Epidermal melanocyte (primary cell): Measurements from ENCODE around the gene TAPT1.
"Not testable (repeated sequence)": the region's sequence is repeated elsewhere in the genome, so short reads cannot be mapped to it uniquely, and the experiment has no call there.

Experiments
- DNase-seq: peaks from one replicate; pipeline ENCODE4 v3.0.0; 2011; ENCODE audit warnings: low spot score; ENCODE audit not compliant: insufficient read length

TAPT1 gene

GRCh38 chr4:16213121-16213520 is 13.2 kb downstream of the TAPT1 start:
- DNase-seq = no peak

DNA sequence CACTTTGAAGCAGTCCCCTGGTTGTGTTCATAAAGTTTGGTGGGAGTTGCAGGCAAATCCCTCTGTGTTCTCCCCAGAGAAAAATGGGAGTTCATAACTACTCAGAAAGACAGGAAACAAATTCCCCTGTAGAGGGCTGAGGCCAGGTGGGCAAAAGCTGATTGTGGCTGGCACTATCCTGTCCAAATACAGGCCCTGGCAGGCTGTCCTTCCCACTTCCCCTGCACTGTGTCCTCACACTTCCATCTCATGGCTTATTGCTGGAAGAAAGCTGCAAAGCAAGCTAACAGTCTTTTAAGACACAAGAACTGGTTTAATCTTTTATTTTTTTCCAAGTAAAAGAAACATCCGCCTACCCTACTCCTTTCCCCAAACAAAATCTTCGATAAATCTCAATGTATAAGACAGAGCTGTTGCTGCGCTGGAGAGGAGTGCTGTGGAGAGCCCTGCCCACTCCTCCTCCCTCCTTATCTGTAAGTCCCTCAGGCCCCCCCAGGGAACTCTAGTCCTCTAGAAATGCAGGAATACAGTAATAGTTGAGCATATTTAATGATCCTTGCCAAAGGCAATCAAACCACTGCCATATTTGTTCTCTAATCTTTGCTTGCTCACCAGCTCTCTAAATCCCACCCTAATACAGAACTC is 14.0 kb downstream of the TAPT1 start:
- DNase-seq = no peak

- DNase-seq = no peak
Observed at GRCh38 chr4:16207409-16207808, 18.9 kb downstream of the TAPT1 start.

- no peak for DNase-seq
Observed at GRCh38 chr4:16206848-16207247, 19.4 kb downstream of the TAPT1 start.

GRCh38 chr4:16206301-16206700 is 20.0 kb downstream of the TAPT1 start:
- no peak for DNase-seq

GRCh38 chr4:16205298-16206164 is 20.7 kb downstream of the TAPT1 start:
- no peak for DNase-seq

DNA sequence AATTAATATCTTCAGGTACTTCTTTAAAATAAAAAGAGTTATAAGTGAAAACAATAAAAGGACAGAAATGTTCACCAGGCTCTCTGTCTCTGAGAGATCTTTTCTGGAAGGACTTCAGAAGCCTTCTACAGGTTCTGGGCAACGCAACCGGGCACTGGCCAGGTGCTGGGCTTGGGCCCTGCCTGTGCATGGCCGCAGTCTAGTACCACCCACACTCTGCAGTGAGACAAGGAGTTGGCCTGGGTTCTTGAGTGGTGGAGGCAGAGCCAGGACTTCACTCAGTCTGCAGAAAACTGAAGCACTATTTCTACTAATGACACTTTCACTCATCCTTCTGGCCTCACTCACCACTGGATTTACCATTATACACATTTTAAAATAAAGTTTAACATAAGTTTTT is 21.8 kb downstream of the TAPT1 start:
- DNase-seq = no peak

- no peak for DNase-seq
Observed at GRCh38 chr4:16203083-16203482, 23.2 kb downstream of the TAPT1 start.

- DNase-seq = no peak
Observed at GRCh38 chr4:16202598-16202997, 23.7 kb downstream of the TAPT1 start.

- no peak for DNase-seq
Observed at GRCh38 chr4:16199093-16199492, 27.2 kb downstream of the TAPT1 start.

DNA sequence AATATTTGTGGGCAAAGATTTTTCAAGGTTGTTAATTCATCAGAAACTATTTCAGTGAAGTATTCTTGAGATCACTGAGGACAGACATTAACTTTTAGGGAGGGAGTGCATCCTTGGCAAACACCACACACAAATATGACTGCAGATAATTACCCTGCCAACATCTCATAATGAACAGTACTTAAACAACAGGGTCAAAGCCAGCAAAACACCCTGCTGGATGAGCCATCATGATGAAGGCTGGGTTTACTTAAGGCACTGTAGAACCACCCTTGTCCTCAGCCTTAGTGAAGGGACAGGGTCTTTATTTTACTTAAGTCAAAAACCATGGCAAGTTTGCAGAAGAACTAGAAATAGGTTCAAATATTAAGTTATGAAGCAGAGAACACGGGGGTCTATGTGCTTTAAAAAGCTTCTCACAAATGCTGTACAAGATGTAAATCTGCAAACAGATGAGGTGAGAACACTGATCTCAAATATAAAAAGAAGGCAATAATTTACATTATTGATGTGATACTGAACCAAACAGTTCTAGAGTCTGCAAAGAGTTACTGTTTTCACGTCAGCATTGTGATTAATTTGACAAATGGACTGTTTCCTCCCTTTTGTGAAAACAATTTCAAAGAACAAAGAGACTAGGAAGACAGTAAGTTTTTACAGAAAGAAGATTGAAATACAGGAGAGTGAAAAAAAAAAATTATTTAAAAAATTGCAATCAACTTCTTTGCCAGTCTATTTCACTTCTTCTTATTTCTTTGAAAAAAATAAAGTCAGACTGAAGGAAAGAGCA is 28.2 kb downstream of the TAPT1 start:
- no peak for DNase-seq

DNA sequence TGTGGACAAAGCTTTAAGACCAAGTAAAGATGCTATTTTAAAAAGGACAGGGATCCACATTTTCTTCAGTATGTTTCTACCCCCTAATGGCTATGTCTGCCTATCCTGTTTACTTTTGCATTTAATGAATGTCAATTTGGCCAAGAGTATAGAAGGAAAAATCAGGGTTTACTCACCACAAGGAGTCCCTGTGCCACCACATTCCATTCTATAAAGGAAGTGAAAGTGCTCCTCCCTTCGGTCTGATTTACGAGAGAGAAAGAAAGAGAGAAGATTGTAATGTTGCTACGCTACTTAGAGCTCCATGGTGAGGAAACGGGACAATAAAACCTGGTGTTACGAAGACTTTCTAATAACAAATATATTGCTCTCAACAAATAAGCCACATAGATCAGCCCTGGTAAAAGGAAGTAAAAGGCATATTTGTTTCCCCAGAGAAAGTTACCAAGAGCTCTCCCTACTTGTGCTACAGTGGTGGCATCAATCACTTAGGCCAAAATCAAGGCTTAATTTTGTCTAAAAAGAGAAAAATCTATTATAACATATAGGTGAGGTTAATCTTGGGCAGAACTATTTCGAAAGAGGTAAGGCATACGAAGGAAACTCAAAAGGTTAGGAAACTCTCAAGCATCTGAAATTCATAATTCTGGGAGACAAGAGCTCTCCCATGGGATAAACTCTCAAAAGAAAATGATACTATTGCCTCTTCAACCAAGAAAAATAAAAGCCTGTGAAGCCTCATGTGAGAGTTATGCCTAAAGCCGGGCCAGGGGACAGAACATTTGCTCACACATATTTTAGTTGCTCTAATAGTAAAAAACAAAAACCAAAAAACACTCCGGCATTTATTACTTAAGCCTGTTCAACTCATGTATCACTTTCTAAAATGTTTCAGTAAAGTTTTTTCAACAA is 29.5 kb downstream of the TAPT1 start:
- DNase-seq = no peak

DNA sequence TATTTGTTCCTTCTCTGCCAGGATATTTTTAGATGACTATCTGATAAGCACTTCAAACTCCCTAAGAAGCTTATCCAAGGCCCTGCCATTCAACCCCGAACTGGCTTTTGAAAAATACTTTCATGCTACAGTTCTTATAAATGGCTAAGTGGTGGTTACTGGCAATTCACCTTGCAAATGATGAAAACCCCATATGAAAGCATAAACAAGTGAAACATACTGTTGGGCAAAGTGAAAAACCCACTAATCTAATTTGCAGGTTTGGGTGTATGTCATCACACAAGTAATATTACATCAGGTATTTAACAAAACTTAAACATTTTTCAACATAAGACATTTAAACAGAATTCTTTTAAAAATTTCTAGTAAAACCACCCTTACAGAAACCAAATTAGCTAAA is 31.1 kb downstream of the TAPT1 start:
- no peak for DNase-seq

DNA sequence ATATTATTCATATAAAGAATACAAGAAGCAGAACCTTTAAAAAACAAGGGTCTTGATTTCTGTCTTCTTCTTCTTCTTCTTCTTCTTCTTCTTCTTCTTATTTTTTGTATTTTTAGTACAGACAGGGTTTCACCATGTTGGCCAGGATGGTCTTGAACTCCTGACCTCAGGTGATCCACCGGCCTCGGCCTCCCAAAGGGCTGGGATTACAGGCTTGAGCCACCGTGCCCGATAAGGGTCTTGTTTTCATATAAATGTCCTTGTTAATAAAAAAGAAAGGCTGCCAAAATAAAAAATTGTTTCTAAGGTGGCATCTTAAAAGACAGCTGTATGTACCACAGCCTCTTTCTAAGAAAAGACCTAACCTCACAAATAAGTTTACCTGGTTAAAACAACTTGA is 31.5 kb downstream of the TAPT1 start:
- DNase-seq = not testable (repeated sequence)

- DNase-seq = no peak
Observed at GRCh38 chr4:16194214-16194613, 32.1 kb downstream of the TAPT1 start.

- DNase-seq = no peak
Observed at GRCh38 chr4:16192631-16193518, 33.4 kb downstream of the TAPT1 start.

- no peak for DNase-seq
Observed at GRCh38 chr4:16192057-16192456, 34.2 kb downstream of the TAPT1 start.

GRCh38 chr4:16187455-16187854 is 38.8 kb downstream of the TAPT1 start:
- no peak for DNase-seq

GRCh38 chr4:16186986-16187385 is 39.3 kb downstream of the TAPT1 start:
- DNase-seq = no peak

GRCh38 chr4:16183604-16184003 is 42.7 kb downstream of the TAPT1 start:
- no peak for DNase-seq
